HepG2 (cell line): Measurements from ENCODE around the gene NME2. TPM values are rescaled to one million over a fixed set of nuclear protein-coding genes. Genes with fewer than 3 reads are reported as not detected.
A peak's percentile ranks its signal among the peaks of the same experiment; 100 is the strongest.

ENCODE experiments used
- ASH2L ChIP-seq: fragments of 300-600, 200-600 bp; sonication (generic); IDR thresholded peaks from 2 replicates; pipeline ENCODE4 v1.7.0; 2017; ENCODE audit warnings: low read depth, mild to moderate bottlenecking, moderate library complexity, mixed read lengths, low read length; ENCODE audit not compliant: insufficient read length
- BHLHE40 ChIP-seq: IDR thresholded peaks from 2 replicates; pipeline ENCODE4 v1.6.1; 2011; ENCODE audit warnings: low read length, improper control_type of control experiment
- BRD4 ChIP-seq: sonication (generic); formaldehyde crosslinking; IDR thresholded peaks from 2 replicates; pipeline ENCODE4 v1.4.0; 2020; ENCODE audit warnings: missing genetic modification reagents
- CBX5 ChIP-seq: sonication (generic); formaldehyde crosslinking; IDR thresholded peaks from 2 replicates; pipeline ENCODE4 v1.4.0; 2020; ENCODE audit warnings: missing genetic modification reagents, borderline replicate concordance
- E2F1 ChIP-seq: sonication (generic); formaldehyde crosslinking; IDR thresholded peaks from 2 replicates; pipeline ENCODE4 v1.5.0; 2020; ENCODE audit warnings: missing genetic modification reagents
- EHMT2 ChIP-seq: fragments of 200-600 bp; sonication (generic); IDR thresholded peaks from 2 replicates; pipeline ENCODE4 v1.7.0; 2017; ENCODE audit warnings: antibody characterized with exemption, low read depth, low read length, borderline replicate concordance
- ETV5 ChIP-seq: IDR thresholded peaks from 2 replicates; pipeline ENCODE4 v1.6.1; 2018; ENCODE audit warnings: missing biosample characterization, missing genetic modification reagents, inconsistent platforms, borderline replicate concordance
- FOXK2 ChIP-seq: fragments of 450-650 bp; IDR thresholded peaks from 2 replicates; pipeline ENCODE4 v1.6.1; 2016
- GABPA ChIP-seq, 2 experiments: IDR thresholded peaks; 2 replicates each; pipeline ENCODE4 v1.6.1; 2011 to 2016; ENCODE audit warnings: low read depth in 2 of 2, low read length in 1 of 2, missing biosample characterization in 1 of 2, missing genetic modification characterization in 1 of 2
- MIER2 ChIP-seq: IDR thresholded peaks from 2 replicates; pipeline ENCODE4 v1.6.1; 2016; ENCODE audit warnings: missing biosample characterization, missing genetic modification reagents
- MLLT10 ChIP-seq: sonication (generic); formaldehyde crosslinking; IDR thresholded peaks from 2 replicates; pipeline ENCODE4 v1.4.0; 2020; ENCODE audit warnings: missing genetic modification reagents
- MYC ChIP-seq: sonication (generic); formaldehyde crosslinking; IDR thresholded peaks from 2 replicates; pipeline ENCODE4 v1.9.0; 2021; ENCODE audit warnings: missing genetic modification reagents, borderline replicate concordance
- PBX3 ChIP-seq: sonication (generic); formaldehyde crosslinking; IDR thresholded peaks from 2 replicates; pipeline ENCODE4 v1.8.1; 2023; ENCODE audit warnings: missing genetic modification reagents, inconsistent platforms, borderline replicate concordance
- PCBP2 ChIP-seq: fragments of 200-400 bp; formaldehyde crosslinking; optimal IDR thresholded peaks from 2 replicates; pipeline ENCODE3; 2018; ENCODE audit warnings: low read length, low read depth; ENCODE audit not compliant: poor library complexity, severe bottlenecking
- PHF20 ChIP-seq: sonication (generic); formaldehyde crosslinking; IDR thresholded peaks from 2 replicates; pipeline ENCODE4 v1.5.0; 2020; ENCODE audit warnings: mild to moderate bottlenecking, missing genetic modification reagents
- RFXAP ChIP-seq: sonication (generic); formaldehyde crosslinking; IDR thresholded peaks from 2 replicates; pipeline ENCODE4 v1.4.0; 2020; ENCODE audit warnings: missing genetic modification reagents, borderline replicate concordance
- SMAD9 ChIP-seq: sonication (generic); formaldehyde crosslinking; IDR thresholded peaks from 2 replicates; pipeline ENCODE4 v1.5.1; 2020; ENCODE audit warnings: mild to moderate bottlenecking, missing genetic modification reagents
- SOX13 ChIP-seq, 3 experiments: fragments of 450-650 bp in 1 of 3; sonication (generic) in 1 of 3; formaldehyde crosslinking in 1 of 3; IDR thresholded peaks in 2 of 3; conservative IDR thresholded peaks in 1 of 3; 2 replicates each; pipeline versions ENCODE4 v1.5.0 to v1.6.1; 2016 to 2020; ENCODE audit warnings: antibody characterized with exemption in 1 of 3, mild to moderate bottlenecking in 1 of 3, missing compliant biosample characterization in 1 of 3, missing genetic modification reagents in 1 of 3, moderate library complexity in 1 of 3
- STAG1 ChIP-seq: sonication (generic); formaldehyde crosslinking; IDR thresholded peaks from 2 replicates; pipeline ENCODE4 v1.4.0; 2020; ENCODE audit warnings: missing genetic modification reagents
- TBL1XR1 ChIP-seq: fragments of 150-350 bp; IDR thresholded peaks from 2 replicates; pipeline ENCODE4 v1.6.1; 2014; ENCODE audit warnings: borderline replicate concordance, low read length; ENCODE audit not compliant: partially characterized antibody
- TOPORS ChIP-seq: sonication (generic); formaldehyde crosslinking; IDR thresholded peaks from 2 replicates; pipeline ENCODE4 v1.8.0; 2023; ENCODE audit warnings: mild to moderate bottlenecking, missing genetic modification reagents
- ZFP62 ChIP-seq: sonication (generic); formaldehyde crosslinking; IDR thresholded peaks from 2 replicates; pipeline ENCODE4 v1.4.0; 2020; ENCODE audit warnings: missing genetic modification reagents
- ZNF34 ChIP-seq: sonication (generic); formaldehyde crosslinking; IDR thresholded peaks from 2 replicates; pipeline ENCODE4 v1.4.0; 2020; ENCODE audit warnings: mild to moderate bottlenecking, missing genetic modification reagents, borderline replicate concordance
- ZNF570 ChIP-seq: sonication (generic); formaldehyde crosslinking; IDR thresholded peaks from 2 replicates; pipeline ENCODE4 v1.4.0; 2020; ENCODE audit warnings: mild to moderate bottlenecking, missing genetic modification reagents, borderline replicate concordance
- ZNF7 ChIP-seq: IDR thresholded peaks from 2 replicates; pipeline ENCODE4 v1.6.1; 2016; ENCODE audit warnings: missing biosample characterization, missing genetic modification reagents
- polyA plus RNA-seq, 8 experiments: library from polyadenylated mRNA; depleted of rRNA in 3 of 8; stranded (reverse) in 7 of 8; unstranded in 1 of 8; fragments of >200 nt; fragmentation: Illumina TruSeq in 4 of 8; extraction: Trizol in 4 of 8; gene quantifications; 2 replicates each; pipeline versions ENCODE4 v1.2.1 to v1.2.3, GENCODE V29; 2011 to 2016; ENCODE audit warnings: low read depth in 4 of 8, missing spikeins in 1 of 8, mixed read lengths in 1 of 8; ENCODE audit not compliant: insufficient read depth in 1 of 8
- total RNA-seq, 5 experiments: library from RNA; depleted of rRNA; stranded (reverse); fragments of >200 nt; fragmentation: Illumina TruSeq; extraction: Trizol; gene quantifications; 2 replicates each; pipeline ENCODE4 v1.2.3, GENCODE V29; 2016; ENCODE audit warnings: low read depth in 1 of 5

NME2 gene
- total and polyA plus RNA-seq, 2 of the 13 experiments (the other 11 are each of a cell fraction or from before 2014, with no cell fraction given): 790 to 1,213 TPM

- TF ChIP-seq ASH2L: no peak
- TF ChIP-seq CBX5 (CRISPR knock-in tag): no peak
- no peak for TF ChIP-seq TBL1XR1
- TF ChIP-seq STAG1 (CRISPR knock-in tag): no peak
- TF ChIP-seq MLLT10 (CRISPR knock-in tag): no peak
- no peak for TF ChIP-seq EHMT2
- no peak for TF ChIP-seq BRD4 (CRISPR knock-in tag)
- TF ChIP-seq SOX13 (IDR thresholded peaks at IDR 0.05): no peak
- peak in 1 of 2 experiments; percentile 50; a peak in 1 of 4 replicates for TF ChIP-seq SOX13 (CRISPR knock-in tag; conservative IDR thresholded peaks at IDR 0.05 in 1 of 2, IDR thresholded peaks at IDR 0.05 in 1 of 2)
- no peak for TF ChIP-seq ZNF570 (CRISPR knock-in tag)
- TF ChIP-seq FOXK2: 0 out of 2 replicates have a peak, but pooled peaks have one; percentile 39
- no peak for TF ChIP-seq E2F1 (CRISPR knock-in tag)
- no peak for TF ChIP-seq RFXAP
- TF ChIP-seq GABPA (IDR thresholded peaks at IDR 0.05; ENCODE audit: low read depth, low read length): no peak
- TF ChIP-seq GABPA (CRISPR knock-in tag; IDR thresholded peaks at IDR 0.05; ENCODE audit: low read depth): no peak
- TF ChIP-seq PHF20 (CRISPR knock-in tag): no peak
- TF ChIP-seq TOPORS (CRISPR knock-in tag): no peak
- no peak for TF ChIP-seq MYC
- no peak for TF ChIP-seq ETV5 (CRISPR knock-in tag)
- TF ChIP-seq PBX3: no peak
- no peak for TF ChIP-seq MIER2 (CRISPR knock-in tag)
- no peak for TF ChIP-seq ZNF34 (CRISPR knock-in tag)
- no peak for TF ChIP-seq ZFP62
- TF ChIP-seq ZNF7: no peak
- TF ChIP-seq BHLHE40: peak; percentile 91
- TF ChIP-seq PCBP2: no peak
- no peak for TF ChIP-seq SMAD9
Measured at GRCh38 chr17:51118330-51119195, 47.6 kb upstream of the NME2 start (continued).
